ENCODE results near the gene SYCP1. TPM values are rescaled to one million over a fixed set of nuclear protein-coding genes. Genes with fewer than 3 reads are reported as not detected.

Gene SYCP1
- total RNA-seq, 1 experiment from 2014 or later, result not detected

DNA sequence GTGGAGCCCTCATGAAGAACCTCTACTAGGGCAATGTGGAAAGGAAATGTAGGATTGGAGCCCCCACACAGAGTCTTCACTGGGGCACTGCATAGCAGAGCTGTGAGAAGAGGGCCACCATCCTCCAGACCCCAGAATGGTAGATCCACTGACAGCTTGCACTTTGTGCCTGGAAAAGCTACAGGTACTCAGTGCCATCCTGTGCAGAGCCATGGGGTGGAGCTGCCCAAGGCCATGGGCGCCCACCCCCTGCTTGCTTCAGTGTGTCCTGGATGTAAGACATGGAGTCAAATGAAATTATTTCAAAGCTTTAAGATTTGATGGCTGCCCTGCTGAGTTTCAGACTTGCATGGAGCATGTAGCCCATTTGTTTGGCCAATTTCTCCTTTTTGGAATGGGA is 157.8 kb downstream of the SYCP1 start:
- no peaks in the 10 kb centered on the region for H3K79me1 ChIP-seq (ENCODE audit: insufficient read depth, low read depth, low read length, poor library complexity, severe bottlenecking)
- no peak overlapping the region for H2AFZ ChIP-seq (ENCODE audit: low read length)
- H3K27me3 ChIP-seq (ENCODE audit: insufficient read depth, low read length), result no peaks in the 10 kb centered on the region
- no peak overlapping the region for H3K23ac ChIP-seq (ENCODE audit: insufficient read length, low read depth, low read length)
- H3T11ph ChIP-seq (ENCODE audit: low read length), result no peak overlapping the region
- no peak overlapping the region for H2BK120ac ChIP-seq (ENCODE audit: low read depth, low read length, poor library complexity, severe bottlenecking)
- no peak overlapping the region for H3K9ac ChIP-seq (ENCODE audit: extremely low read depth, insufficient read length, low read length)
- no peaks in the 10 kb centered on the region for H3K4me1 ChIP-seq (ENCODE audit: insufficient read depth, low read length)
- H3K27ac ChIP-seq (ENCODE audit: insufficient read length, low read depth, low read length), result no peak overlapping the region
- H3K18ac ChIP-seq (ENCODE audit: insufficient read length, low read depth, low read length), result no peak overlapping the region
- Mint-ChIP-seq H3K4me1 (peaks cover 0 to 3% of the 10 kb centered on the region in 2 experiments; a peak in 1 of 4 replicates), H3K4me3 (no peak overlapping the region), H3K9me3 (peaks cover 3 to 10% of the 10 kb centered on the region in 2 experiments; a peak in 3 of 5 replicates), H3K27me3 (ENCODE audit: low read depth) (peaks cover 2% of the 10 kb centered on the region), H3K27ac (no peak overlapping the region), H3K36me3 (ENCODE audit: insufficient read depth in 1 of 3, low read depth in 3 of 3) (no peaks in the 10 kb centered on the region)
- no peaks in the 10 kb centered on the region for H3K9me3 ChIP-seq (ENCODE audit: control insufficient read depth, low read depth, low read length)
- no peak for DNase-seq
- H4K8ac ChIP-seq (replicated peaks; ENCODE audit: insufficient read length, low read depth, low read length), result no peak overlapping the region
- no peak overlapping the region for H3K4me2 ChIP-seq (ENCODE audit: insufficient read depth, insufficient read length, low read length)
- H2BK20ac ChIP-seq (ENCODE audit: low read depth, low read length, poor library complexity, severe bottlenecking), result no peak overlapping the region
- no peak overlapping the region for H3K4ac ChIP-seq (ENCODE audit: low read depth, low read length)
- H2BK12ac ChIP-seq (ENCODE audit: insufficient read length, low read depth, low read length), result no peak overlapping the region
- no peak overlapping the region for H3K14ac ChIP-seq (ENCODE audit: insufficient read depth, low read length)
- TF ChIP-seq, protein P1, sequence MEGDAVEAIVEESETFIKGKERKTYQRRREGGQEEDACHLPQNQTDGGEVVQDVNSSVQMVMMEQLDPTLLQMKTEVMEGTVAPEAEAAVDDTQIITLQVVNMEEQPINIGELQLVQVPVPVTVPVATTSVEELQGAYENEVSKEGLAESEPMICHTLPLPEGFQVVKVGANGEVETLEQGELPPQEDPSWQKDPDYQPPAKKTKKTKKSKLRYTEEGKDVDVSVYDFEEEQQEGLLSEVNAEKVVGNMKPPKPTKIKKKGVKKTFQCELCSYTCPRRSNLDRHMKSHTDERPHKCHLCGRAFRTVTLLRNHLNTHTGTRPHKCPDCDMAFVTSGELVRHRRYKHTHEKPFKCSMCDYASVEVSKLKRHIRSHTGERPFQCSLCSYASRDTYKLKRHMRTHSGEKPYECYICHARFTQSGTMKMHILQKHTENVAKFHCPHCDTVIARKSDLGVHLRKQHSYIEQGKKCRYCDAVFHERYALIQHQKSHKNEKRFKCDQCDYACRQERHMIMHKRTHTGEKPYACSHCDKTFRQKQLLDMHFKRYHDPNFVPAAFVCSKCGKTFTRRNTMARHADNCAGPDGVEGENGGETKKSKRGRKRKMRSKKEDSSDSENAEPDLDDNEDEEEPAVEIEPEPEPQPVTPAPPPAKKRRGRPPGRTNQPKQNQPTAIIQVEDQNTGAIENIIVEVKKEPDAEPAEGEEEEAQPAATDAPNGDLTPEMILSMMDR (conservative IDR thresholded peaks at IDR 0.05), result no peak
- no peak overlapping the region for H4K91ac ChIP-seq (ENCODE audit: insufficient read length, low read depth, low read length)
- no peaks in the 10 kb centered on the region for H3K23me2 ChIP-seq (ENCODE audit: insufficient read length, low read depth, low read length, poor library complexity, severe bottlenecking)
- H3K56ac ChIP-seq (ENCODE audit: insufficient read length, low read depth, low read length), result no peak overlapping the region
- H2BK15ac ChIP-seq (ENCODE audit: low read depth, low read length), result no peak overlapping the region
- no CpG with 5 or more reads among the region's 1 CpG for WGBS (ENCODE audit: extremely low coverage, insufficient read length, low lambda C conversion rate)
- H2AK5ac ChIP-seq (ENCODE audit: insufficient read length, low read length), result no peak overlapping the region
- H2BK5ac ChIP-seq (ENCODE audit: insufficient read length, low read length), result no peak overlapping the region
- H3K79me2 ChIP-seq (ENCODE audit: insufficient read depth, low read length), result no peaks in the 10 kb centered on the region
- H4K5ac ChIP-seq (ENCODE audit: insufficient read length, low read depth, low read length), result no peak overlapping the region
- no peaks in the 10 kb centered on the region for H4K20me1 ChIP-seq (ENCODE audit: control insufficient read depth, insufficient read depth, insufficient read length)

Measured in H9 (cell line).